HS-5 (cell line): ENCODE measurements around the gene ARPC5L.
A peak's percentile ranks its signal among the peaks of the same experiment; 100 is the strongest.
"Not testable (repeated sequence)": the region's sequence is repeated elsewhere in the genome, so short reads cannot be mapped to it uniquely, and the experiment has no call there.

Experiments
- DNase-seq: peaks from one replicate; pipeline ENCODE4 v3.0.0-alpha.2; 2012; ENCODE audit warnings: low read depth

The ARPC5L gene

GRCh38 chr9:124861342-124862229 is at the start of gene ARPC5L, which contains the start of gene RPL35:
TSS of gene ARPC5L (plus strand) at chr9:124862130. CDS start at chr9:124869291, 7,161 bp downstream.
TSS of gene RPL35 (minus strand) at chr9:124861957. CDS start at chr9:124861912, 45 bp downstream.
- DNase-seq, result peak; percentile 77

GRCh38 chr9:124812441-124812876 is 49.5 kb upstream of the ARPC5L start:
- DNase-seq, result peak; percentile 83

GRCh38 chr9:124813041-124813440 is 48.9 kb upstream of the ARPC5L start:
- no peak for DNase-seq

- DNase-seq, result no peak
Observed at GRCh38 chr9:124813501-124814163, 48.3 kb upstream of the ARPC5L start.

GRCh38 chr9:124814164-124814535 is 47.8 kb upstream of the ARPC5L start:
- no peak for DNase-seq

- DNase-seq, result no peak
Observed at GRCh38 chr9:124815601-124816000, 46.3 kb upstream of the ARPC5L start.

- no peak for DNase-seq
Observed at GRCh38 chr9:124818431-124819281, 43.3 kb upstream of the ARPC5L start.

- DNase-seq, result no peak
Observed at GRCh38 chr9:124820698-124821623, 41.0 kb upstream of the ARPC5L start.

- no peak for DNase-seq
Observed at GRCh38 chr9:124828489-124829333, 33.2 kb upstream of the ARPC5L start.

- no peak for DNase-seq
Observed at GRCh38 chr9:124829334-124829669, 32.6 kb upstream of the ARPC5L start.

GRCh38 chr9:124830593-124830992 is 31.3 kb upstream of the ARPC5L start:
- no peak for DNase-seq

GRCh38 chr9:124831642-124832364 is 30.1 kb upstream of the ARPC5L start:
- no peak for DNase-seq

- DNase-seq, result no peak
Observed at GRCh38 chr9:124834591-124834990, 27.3 kb upstream of the ARPC5L start.

GRCh38 chr9:124835026-124835557 is 26.8 kb upstream of the ARPC5L start:
- DNase-seq, result no peak

- DNase-seq, result not testable (repeated sequence)
Observed at GRCh38 chr9:124838132-124838531, 23.8 kb upstream of the ARPC5L start.

- not testable (repeated sequence) for DNase-seq
Observed at GRCh38 chr9:124838567-124839275, 23.2 kb upstream of the ARPC5L start.

GRCh38 chr9:124839612-124840299 is 22.2 kb upstream of the ARPC5L start:
- DNase-seq, result no peak

- DNase-seq, result no peak
Observed at GRCh38 chr9:124840300-124840833, 21.6 kb upstream of the ARPC5L start.
